CD4-positive, alpha-beta memory T cell (primary cell): ENCODE data around the gene EIPR1. TPM values are rescaled to one million over a fixed set of nuclear protein-coding genes. Genes with fewer than 3 reads are reported as not detected.
"Not testable (repeated sequence)": the region's sequence is repeated elsewhere in the genome, so short reads cannot be mapped to it uniquely, and the experiment has no call there.

Experiments used
- CTCF ChIA-PET: fragments of 350-600 bp; sonication (Branson Sonifier 250); formaldehyde crosslinking; loops from one replicate; lab custom pipeline; 2021; ENCODE audit warnings: inconsistent platforms; ENCODE audit not compliant: partially characterized antibody; lab: Charles Lee
- POLR2A ChIA-PET: fragments of 350-600 bp; sonication (Branson Sonifier 250); formaldehyde crosslinking; loops from one replicate; lab custom pipeline; 2021; ENCODE audit not compliant: partially characterized antibody; lab: Charles Lee
- DNase-seq, 5 donors: peaks; one replicate each; pipeline versions ENCODE4 v3.0.0 to v3.0.0-alpha.2; 2020 to 2022; ENCODE audit warnings: mixed read lengths in 1 of 5
- H3K27ac ChIP-seq: one replicate; pipeline ENCODE4 v1.7.0; 2013; ENCODE audit warnings: low read depth, low read length
- H3K27me3 ChIP-seq: 2 replicates; pipeline ENCODE4 v1.7.0; 2013; ENCODE audit warnings: mild to moderate bottlenecking, low read length, moderate library complexity; ENCODE audit not compliant: insufficient read depth
- H3K36me3 ChIP-seq: 2 replicates; pipeline ENCODE4 v1.7.0; 2013; ENCODE audit warnings: mild to moderate bottlenecking, low read length, moderate library complexity; ENCODE audit not compliant: insufficient read depth
- H3K4me1 ChIP-seq: 2 replicates; pipeline ENCODE4 v1.7.0; 2013; ENCODE audit warnings: mild to moderate bottlenecking, low read length, moderate library complexity; ENCODE audit not compliant: insufficient read depth
- H3K4me3 ChIP-seq, 2 donors: one replicate each; pipeline ENCODE4 v1.7.0; 2013; ENCODE audit warnings: low read length in 2 of 2, mild to moderate bottlenecking in 1 of 2
- H3K9me3 ChIP-seq, 2 donors: one replicate each; pipeline ENCODE4 v1.7.0; 2013; ENCODE audit warnings: low read length in 2 of 2, control low read depth in 1 of 2; ENCODE audit not compliant: control insufficient read depth in 1 of 2
- H3K27ac Mint-ChIP-seq, 7 donors: one replicate each; pipeline ENCODE4 v1.8.0; 2020 to 2021; ENCODE audit warnings: mixed read lengths in 7 of 7, mild to moderate bottlenecking in 6 of 7, inconsistent platforms in 3 of 7, moderate library complexity in 3 of 7
- H3K27me3 Mint-ChIP-seq, 2 donors: one replicate each; pipeline ENCODE4 v1.8.0; 2020 to 2021; ENCODE audit warnings: mixed read lengths in 2 of 2
- H3K36me3 Mint-ChIP-seq, 2 donors: one replicate each; pipeline ENCODE4 v1.8.0; 2020 to 2021; ENCODE audit warnings: mixed read lengths in 2 of 2, inconsistent platforms in 1 of 2, mild to moderate bottlenecking in 1 of 2
- H3K4me1 Mint-ChIP-seq, 4 donors: one replicate each; pipeline ENCODE4 v1.8.0; 2020 to 2021; ENCODE audit warnings: mixed read lengths in 4 of 4, mild to moderate bottlenecking in 1 of 4
- H3K4me3 Mint-ChIP-seq, 8 donors: one replicate each; pipeline ENCODE4 v1.8.0; 2020 to 2021; ENCODE audit warnings: mixed read lengths in 8 of 8, mild to moderate bottlenecking in 7 of 8, moderate library complexity in 6 of 8, inconsistent platforms in 3 of 8
- H3K9me3 Mint-ChIP-seq, 8 donors: one replicate each; pipeline ENCODE4 v1.8.0; 2020 to 2021; ENCODE audit warnings: mixed read lengths in 8 of 8, mild to moderate bottlenecking in 5 of 8, inconsistent platforms in 3 of 8, moderate library complexity in 1 of 8
- intact Hi-C: fragments of 100-400 bp; cut with micrococcal nuclease; formaldehyde crosslinking; loops from one replicate; pipeline ENCODE4 v1.15.1; 2023
- polyA plus RNA-seq, 2 donors: library from polyadenylated mRNA; unstranded; fragments of 300-500 nt; fragmentation: Illumina TruSeq; gene quantifications; one replicate each; pipeline ENCODE4 v1.2.3, GENCODE V29; 2021
- total RNA-seq, 2 experiments: library from RNA; stranded (reverse); gene quantifications; one replicate each; pipeline ENCODE4 v1.2.3, GENCODE V29; 2021

EIPR1 gene
- total and polyA plus RNA-seq, 4 experiments from 2014 or later, result 18.2 to 48.0 (median 26.2) TPM

GRCh38 chr2:3361518-3362389 is 15.9 kb downstream of the EIPR1 start:
- DNase-seq, result no peak
- Mint-ChIP-seq H3K4me3 (no peak overlapping the region), H3K36me3 (peaks cover 0 to 12% of the 10 kb centered on the region in 2 donors), H3K9me3 (no peaks in the 10 kb centered on the region), H3K4me1 (peaks cover 11 to 40% (median 28%) of the 10 kb centered on the region in 4 donors), H3K27ac (peak overlapping the region in 2 of 7 donors; percentile 20 to 42), H3K27me3 (no peaks in the 10 kb centered on the region)
- Histone ChIP-seq H3K27me3 (no peaks in the 10 kb centered on the region), H3K9me3 (no peaks in the 10 kb centered on the region), H3K36me3 (no peaks in the 10 kb centered on the region), H3K4me1 (peaks cover 4% of the 10 kb centered on the region), H3K27ac (no peak overlapping the region), H3K4me3 (no peak overlapping the region)
- POLR2A ChIA-PET, result no interaction called here
- CTCF ChIA-PET, result no interaction called here
- intact Hi-C loops, result no loop called here

GRCh38 chr2:3357926-3358325 is 19.7 kb downstream of the EIPR1 start:
- H3K27ac Mint-ChIP-seq, result peak overlapping the region in 2 of 7 donors; percentile 19 to 41
- ChIA-PET POLR2A (no interaction called here), CTCF (no interaction called here)
- H3K27me3 Mint-ChIP-seq, result no peaks in the 10 kb centered on the region
- H3K9me3 ChIP-seq, result no peaks in the 10 kb centered on the region
- H3K4me1 ChIP-seq, result no peaks in the 10 kb centered on the region
- no peaks in the 10 kb centered on the region for H3K27me3 ChIP-seq
- H3K4me3 Mint-ChIP-seq, result no peak overlapping the region
- H3K27ac ChIP-seq, result no peak overlapping the region
- no peak overlapping the region for H3K4me3 ChIP-seq
- peaks cover 8% of the 10 kb centered on the region for H3K36me3 ChIP-seq
- H3K36me3 Mint-ChIP-seq, result peaks cover 14 to 17% of the 10 kb centered on the region in 2 donors
- H3K4me1 Mint-ChIP-seq, result peaks cover 6 to 34% (median 18%) of the 10 kb centered on the region in 4 donors
- no peak for DNase-seq
- no peaks in the 10 kb centered on the region for H3K9me3 Mint-ChIP-seq
- intact Hi-C loops, result no loop called here

GRCh38 chr2:3357446-3357845 is 20.2 kb downstream of the EIPR1 start:
- not testable (repeated sequence) for H3K9me3 Mint-ChIP-seq

GRCh38 chr2:3356799-3357198 is 20.8 kb downstream of the EIPR1 start:
- H3K9me3 Mint-ChIP-seq, result peaks cover 0 to 7% (median 3%) of the 10 kb centered on the region in 8 donors
- H3K36me3 ChIP-seq, result peaks cover 8% of the 10 kb centered on the region
- ChIA-PET POLR2A (no interaction called here), CTCF (no interaction called here)
- no peaks in the 10 kb centered on the region for H3K4me1 ChIP-seq
- H3K9me3 ChIP-seq, result no peaks in the 10 kb centered on the region
- peak overlapping the region in 1 of 7 donors; percentile 69 for H3K27ac Mint-ChIP-seq
- no peak for DNase-seq
- H3K27me3 ChIP-seq, result no peaks in the 10 kb centered on the region
- peaks cover 21 to 25% of the 10 kb centered on the region in 2 donors for H3K36me3 Mint-ChIP-seq
- H3K27me3 Mint-ChIP-seq, result no peaks in the 10 kb centered on the region
- H3K27ac ChIP-seq, result no peak overlapping the region
- H3K4me1 Mint-ChIP-seq, result peaks cover 6 to 27% (median 15%) of the 10 kb centered on the region in 4 donors
- intact Hi-C loops, result no loop called here
- H3K4me3 Mint-ChIP-seq, result no peak overlapping the region
- no peak overlapping the region for H3K4me3 ChIP-seq

More at GRCh38 chr2:3357446-3357845, 20.2 kb downstream of the EIPR1 start:
- H3K27me3 ChIP-seq, H3K4me3 ChIP-seq, H3K27ac ChIP-seq, H3K36me3 ChIP-seq, H3K4me3 Mint-ChIP-seq, CTCF ChIA-PET, POLR2A ChIA-PET, H3K9me3 ChIP-seq, H3K27me3 Mint-ChIP-seq, H3K4me1 ChIP-seq, DNase-seq, intact Hi-C loops: not testable (repeated sequence)
- Mint-ChIP-seq H3K27ac (peak overlapping the region in 1 of 7 donors; percentile 46), H3K36me3 (peaks cover 19 to 21% of the 10 kb centered on the region in 2 donors), H3K4me1 (peaks cover 6 to 29% (median 18%) of the 10 kb centered on the region in 4 donors)

GRCh38 chr2:3355951-3356569 is 21.6 kb downstream of the EIPR1 start:
- ChIA-PET POLR2A (no interaction called here), CTCF (no interaction called here)
- Histone ChIP-seq H3K27ac (no peak overlapping the region), H3K36me3 (peaks cover 8% of the 10 kb centered on the region), H3K9me3 (no peaks in the 10 kb centered on the region), H3K4me1 (no peaks in the 10 kb centered on the region), H3K27me3 (no peaks in the 10 kb centered on the region), H3K4me3 (no peak overlapping the region)
- peaks cover 25 to 32% of the 10 kb centered on the region in 2 donors for H3K36me3 Mint-ChIP-seq
- H3K4me1 Mint-ChIP-seq, result peaks cover 6 to 27% (median 12%) of the 10 kb centered on the region in 4 donors
- intact Hi-C loops, result no loop called here
- peaks cover 0 to 7% (median 3%) of the 10 kb centered on the region in 8 donors for H3K9me3 Mint-ChIP-seq
- no peaks in the 10 kb centered on the region for H3K27me3 Mint-ChIP-seq
- H3K4me3 Mint-ChIP-seq, result no peak overlapping the region
- no peak overlapping the region for H3K27ac Mint-ChIP-seq
- DNase-seq, result no peak

- Mint-ChIP-seq H3K36me3 (peaks cover 34 to 42% of the 10 kb centered on the region in 2 donors), H3K4me3 (no peak overlapping the region), H3K27me3 (no peaks in the 10 kb centered on the region), H3K4me1 (peaks cover 6 to 27% (median 10%) of the 10 kb centered on the region in 4 donors), H3K27ac (no peak overlapping the region), H3K9me3 (peaks cover 0 to 15% (median 4%) of the 10 kb centered on the region in 8 donors)
- no peaks in the 10 kb centered on the region for H3K9me3 ChIP-seq
- H3K4me3 ChIP-seq, result no peak overlapping the region
- peaks cover 8% of the 10 kb centered on the region for H3K36me3 ChIP-seq
- CTCF ChIA-PET, result no interaction called here
- intact Hi-C loops, result no loop called here
- no peak for DNase-seq
- no peaks in the 10 kb centered on the region for H3K4me1 ChIP-seq
- no peak overlapping the region for H3K27ac ChIP-seq
- POLR2A ChIA-PET, result no interaction called here
- H3K27me3 ChIP-seq, result no peaks in the 10 kb centered on the region
Observed at GRCh38 chr2:3354986-3355385, 22.6 kb downstream of the EIPR1 start.

- Mint-ChIP-seq H3K36me3 (peaks cover 53 to 69% of the 10 kb centered on the region in 2 donors), H3K27me3 (no peaks in the 10 kb centered on the region)
- intact Hi-C loops, result no loop called here
Observed at GRCh38 chr2:3349211-3349693, 28.4 kb downstream of the EIPR1 start.

More at GRCh38 chr2:3349211-3349693, 28.4 kb downstream of the EIPR1 start:
- H3K4me1 Mint-ChIP-seq, result peaks cover 0 to 4% (median under 1%) of the 10 kb centered on the region in 4 donors
- no peak for DNase-seq
- ChIA-PET CTCF (no interaction called here), POLR2A (no interaction called here)
- H3K4me3 Mint-ChIP-seq, result no peak overlapping the region
- Histone ChIP-seq H3K27ac (no peak overlapping the region), H3K4me3 (no peak overlapping the region), H3K4me1 (no peaks in the 10 kb centered on the region), H3K9me3 (no peaks in the 10 kb centered on the region), H3K36me3 (peaks cover 7% of the 10 kb centered on the region), H3K27me3 (no peaks in the 10 kb centered on the region)
- peaks cover 0 to 15% (median 4%) of the 10 kb centered on the region in 8 donors for H3K9me3 Mint-ChIP-seq
- H3K27ac Mint-ChIP-seq, result peak overlapping the region in 1 of 7 donors; percentile 52
